GM15510 (cell line): Measurements from ENCODE around the gene ATP6V1B1.

ENCODE experiments used
- POLR2A ChIP-seq: IDR thresholded peaks from 3 replicates; pipeline ENCODE4 v1.6.1; 2011; ENCODE audit warnings: borderline replicate concordance; ENCODE audit not compliant: insufficient read length; ENCODE audit errors: extremely low read depth

Gene ATP6V1B1

GRCh38 chr2:70930371-70931329 is 5.0 kb upstream of the ATP6V1B1 start:
- TF ChIP-seq POLR2A: no peak

GRCh38 chr2:70931376-70932000 is 4.2 kb upstream of the ATP6V1B1 start:
- TF ChIP-seq POLR2A: no peak

DNA sequence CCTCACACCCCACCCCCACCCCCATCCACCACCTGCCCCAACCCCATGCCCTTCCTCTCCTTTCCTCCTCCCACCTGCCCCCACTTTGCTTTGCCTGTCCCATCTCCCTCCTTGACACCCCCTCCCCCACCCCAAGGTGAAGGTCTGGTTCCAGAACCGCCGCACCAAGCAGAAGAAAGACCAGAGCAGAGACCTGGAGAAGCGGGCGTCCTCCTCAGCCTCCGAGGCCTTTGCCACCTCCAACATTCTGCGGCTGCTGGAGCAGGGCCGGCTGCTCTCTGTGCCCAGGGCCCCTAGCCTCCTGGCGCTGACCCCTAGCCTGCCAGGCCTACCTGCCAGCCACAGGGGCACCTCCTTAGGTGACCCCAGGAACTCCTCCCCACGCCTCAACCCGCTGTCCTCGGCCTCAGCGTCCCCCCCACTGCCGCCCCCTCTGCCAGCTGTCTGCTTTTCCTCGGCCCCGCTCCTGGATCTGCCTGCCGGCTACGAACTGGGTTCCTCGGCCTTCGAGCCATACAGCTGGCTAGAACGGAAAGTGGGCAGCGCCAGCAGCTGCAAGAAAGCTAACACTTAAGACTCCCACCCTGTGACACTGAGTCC is 3.0 kb upstream of the ATP6V1B1 start:
- TF ChIP-seq POLR2A: no peak

DNA sequence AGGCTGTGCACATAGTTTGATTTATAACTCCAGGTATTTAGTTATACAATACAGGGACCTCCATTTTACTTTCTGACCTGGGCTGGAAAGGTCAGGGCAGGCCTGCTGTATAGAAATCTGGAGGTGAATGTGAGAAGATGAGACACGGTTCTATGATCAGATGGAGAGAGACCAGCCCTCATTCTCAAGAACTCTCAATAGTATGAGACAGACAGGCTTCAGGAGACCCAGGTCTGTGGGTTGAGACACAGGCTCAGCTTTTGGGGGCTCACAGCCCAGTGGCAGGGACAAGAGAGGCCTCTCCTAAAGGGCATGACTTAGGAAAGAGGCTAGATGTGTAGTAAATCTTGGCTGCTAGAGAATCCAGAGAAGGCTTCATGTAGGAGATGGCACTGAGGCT is 719 bp upstream of the ATP6V1B1 start:
- no peak for TF ChIP-seq POLR2A

- no peak for TF ChIP-seq POLR2A
Observed at GRCh38 chr2:70936165-70936978, 672 bp downstream of the ATP6V1B1 start.

GRCh38 chr2:70936979-70937811 is 1.5 kb downstream of the ATP6V1B1 start:
- no peak for TF ChIP-seq POLR2A

- TF ChIP-seq POLR2A: no peak
Observed at GRCh38 chr2:70937866-70938585, 2.3 kb downstream of the ATP6V1B1 start.

GRCh38 chr2:70938586-70938950 is 2.9 kb downstream of the ATP6V1B1 start:
- no peak for TF ChIP-seq POLR2A

DNA sequence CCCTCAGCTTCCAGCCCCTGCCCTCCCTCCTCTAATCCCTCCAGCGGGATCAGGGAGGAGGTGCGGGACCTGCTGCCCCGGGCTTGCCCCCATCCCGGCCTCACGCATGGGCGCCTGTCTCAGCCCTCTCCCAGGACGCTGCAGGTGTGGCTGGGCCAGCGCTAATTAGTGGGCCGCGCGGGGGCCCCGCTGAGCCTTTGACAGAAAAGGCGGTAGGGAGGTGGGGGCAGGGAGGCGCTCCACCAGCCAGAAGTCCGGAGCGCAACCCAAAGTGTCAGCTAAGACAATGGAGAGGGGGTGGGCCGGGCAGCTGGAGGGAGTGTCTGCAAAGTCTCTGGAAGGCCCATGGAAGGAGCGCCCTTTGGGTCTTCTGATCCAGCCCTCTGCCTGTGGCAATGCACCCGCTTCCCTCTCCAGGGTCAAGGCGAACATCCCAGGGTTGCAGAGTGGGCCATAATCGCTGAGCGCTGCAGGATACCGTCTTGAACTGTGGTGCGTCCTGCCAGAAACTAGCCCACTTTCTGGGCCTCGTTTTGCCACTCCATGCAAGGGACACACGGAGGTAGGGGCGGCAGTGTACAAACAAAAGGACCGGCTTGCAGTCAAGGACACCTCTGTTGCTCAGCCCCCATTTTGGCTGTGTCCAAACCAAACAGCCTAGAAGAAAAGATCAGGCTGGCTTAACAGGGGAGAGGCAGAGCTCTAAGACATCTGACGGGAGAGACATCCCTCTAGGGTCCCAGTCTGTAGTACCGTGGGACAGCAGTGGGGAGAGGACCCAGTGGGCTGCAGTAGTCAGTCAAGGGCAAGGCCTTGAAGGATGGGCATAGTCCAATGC is 3.5 kb downstream of the ATP6V1B1 start:
- no peak for TF ChIP-seq POLR2A

DNA sequence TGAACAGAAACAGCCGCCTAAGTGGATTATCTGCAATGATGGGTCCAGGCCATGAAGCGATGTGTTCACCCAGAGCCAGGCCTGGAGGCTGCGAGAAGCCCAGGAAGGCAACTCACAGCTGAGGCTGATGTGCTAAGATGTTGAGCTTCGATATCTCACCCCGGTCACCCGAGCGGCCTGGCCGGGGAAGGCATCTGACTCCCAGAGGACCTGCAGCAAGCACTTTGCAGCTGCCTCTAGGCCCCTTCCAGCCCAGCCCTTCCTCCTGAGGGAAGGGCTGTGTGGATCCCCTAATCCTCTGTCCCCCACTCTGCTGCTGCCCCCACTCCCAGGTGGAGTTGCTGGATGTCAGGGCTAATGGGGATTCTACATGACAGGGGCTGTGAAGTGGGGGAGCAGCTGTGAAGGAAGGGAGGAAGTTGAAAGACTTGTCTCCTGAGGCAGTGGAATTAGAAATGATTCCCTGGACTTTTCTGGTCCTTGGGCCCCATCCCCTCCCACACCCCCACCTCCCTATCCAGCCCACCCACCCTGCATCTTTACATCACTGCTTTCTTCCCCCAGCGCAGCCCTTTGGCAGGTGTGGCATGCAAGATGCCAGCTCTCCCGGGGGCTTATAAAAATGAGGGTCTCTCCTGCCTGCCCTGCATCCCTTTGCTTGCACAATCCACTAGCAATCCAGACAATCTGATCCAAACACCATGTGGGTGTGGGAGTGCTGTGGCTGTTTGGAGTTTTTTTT is 4.3 kb downstream of the ATP6V1B1 start:
- no peak for TF ChIP-seq POLR2A

- TF ChIP-seq POLR2A: no peak
Observed at GRCh38 chr2:70941186-70941585, 5.5 kb downstream of the ATP6V1B1 start.

- TF ChIP-seq POLR2A: no peak
Observed at GRCh38 chr2:70941701-70942100, 6.0 kb downstream of the ATP6V1B1 start.
